ENCODE data around the gene KLHL29. TPM values are rescaled to one million over a fixed set of nuclear protein-coding genes. Genes with fewer than 3 reads are reported as not detected.

The KLHL29 gene
- total RNA-seq, 1 donor from 2014 or later, result 36.5 TPM

DNA sequence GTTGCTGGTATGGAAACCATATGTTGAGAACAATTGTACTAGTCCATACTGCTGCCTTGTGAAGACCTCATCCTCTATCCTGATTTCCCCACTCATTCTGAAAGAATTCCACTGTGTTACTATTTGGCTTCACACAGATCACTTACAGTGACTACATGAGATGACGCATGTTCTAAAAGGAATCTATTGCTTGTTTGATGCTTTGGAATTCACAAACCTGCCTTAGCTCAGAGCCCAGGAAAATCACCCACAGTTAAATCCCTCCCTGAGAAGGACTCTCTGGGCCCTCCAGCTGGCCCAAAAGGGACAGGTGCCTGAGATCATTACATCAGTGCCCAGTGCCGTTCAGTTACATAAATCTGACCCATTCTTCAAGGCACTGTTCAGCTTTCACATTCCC is 45.3 kb downstream of the KLHL29 start:
- H3K4me3 Mint-ChIP-seq (ENCODE audit: unreplicated experiment), result no peak overlapping the region
- DNase-seq, result no peak
- H3K4me1 Mint-ChIP-seq (ENCODE audit: low read depth, unreplicated experiment), result peaks cover 13% of the 10 kb centered on the region
- H3K27me3 Mint-ChIP-seq (ENCODE audit: unreplicated experiment), result peaks cover 4% of the 10 kb centered on the region
- peaks cover 3% of the 10 kb centered on the region for H3K9me3 Mint-ChIP-seq (ENCODE audit: unreplicated experiment)
- H3K36me3 Mint-ChIP-seq (ENCODE audit: unreplicated experiment), result no peaks in the 10 kb centered on the region
- no peak overlapping the region for H3K27ac Mint-ChIP-seq (ENCODE audit: unreplicated experiment)
- TF ChIP-seq, protein P1, sequence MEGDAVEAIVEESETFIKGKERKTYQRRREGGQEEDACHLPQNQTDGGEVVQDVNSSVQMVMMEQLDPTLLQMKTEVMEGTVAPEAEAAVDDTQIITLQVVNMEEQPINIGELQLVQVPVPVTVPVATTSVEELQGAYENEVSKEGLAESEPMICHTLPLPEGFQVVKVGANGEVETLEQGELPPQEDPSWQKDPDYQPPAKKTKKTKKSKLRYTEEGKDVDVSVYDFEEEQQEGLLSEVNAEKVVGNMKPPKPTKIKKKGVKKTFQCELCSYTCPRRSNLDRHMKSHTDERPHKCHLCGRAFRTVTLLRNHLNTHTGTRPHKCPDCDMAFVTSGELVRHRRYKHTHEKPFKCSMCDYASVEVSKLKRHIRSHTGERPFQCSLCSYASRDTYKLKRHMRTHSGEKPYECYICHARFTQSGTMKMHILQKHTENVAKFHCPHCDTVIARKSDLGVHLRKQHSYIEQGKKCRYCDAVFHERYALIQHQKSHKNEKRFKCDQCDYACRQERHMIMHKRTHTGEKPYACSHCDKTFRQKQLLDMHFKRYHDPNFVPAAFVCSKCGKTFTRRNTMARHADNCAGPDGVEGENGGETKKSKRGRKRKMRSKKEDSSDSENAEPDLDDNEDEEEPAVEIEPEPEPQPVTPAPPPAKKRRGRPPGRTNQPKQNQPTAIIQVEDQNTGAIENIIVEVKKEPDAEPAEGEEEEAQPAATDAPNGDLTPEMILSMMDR (IDR thresholded peaks at IDR 0.05; ENCODE audit: partially characterized antibody, unreplicated experiment), result no peak

DNA sequence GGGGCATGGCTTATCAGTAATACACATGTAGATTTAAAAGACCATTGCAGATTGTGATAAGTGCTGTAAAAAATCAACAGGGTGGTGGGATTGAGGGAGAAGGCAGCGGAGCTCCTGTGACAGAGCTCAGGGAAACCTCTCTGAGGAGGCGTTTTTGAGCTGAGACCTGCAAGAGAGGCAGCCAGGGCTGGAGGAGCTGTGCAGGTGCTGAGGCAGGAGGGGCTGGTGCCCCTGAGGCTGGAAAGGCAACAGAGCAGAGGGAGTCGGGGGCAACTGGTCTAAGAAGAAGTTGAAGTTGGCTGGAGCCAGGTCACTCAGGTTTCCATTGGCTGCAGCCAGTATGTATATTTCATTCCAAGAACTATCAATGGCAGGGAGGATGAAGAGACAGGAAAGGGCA is 47.6 kb downstream of the KLHL29 start:
- no peak for DNase-seq
- Mint-ChIP-seq H3K4me3 (ENCODE audit: unreplicated experiment) (no peak overlapping the region), H3K36me3 (ENCODE audit: unreplicated experiment) (peaks cover 7% of the 10 kb centered on the region), H3K4me1 (ENCODE audit: low read depth, unreplicated experiment) (peaks cover 21% of the 10 kb centered on the region), H3K27me3 (ENCODE audit: unreplicated experiment) (peaks cover 4% of the 10 kb centered on the region), H3K27ac (ENCODE audit: unreplicated experiment) (no peak overlapping the region), H3K9me3 (ENCODE audit: unreplicated experiment) (peaks cover 8% of the 10 kb centered on the region)
- TF ChIP-seq, protein P1 (IDR thresholded peaks at IDR 0.05; ENCODE audit: partially characterized antibody, unreplicated experiment), result no peak

DNA sequence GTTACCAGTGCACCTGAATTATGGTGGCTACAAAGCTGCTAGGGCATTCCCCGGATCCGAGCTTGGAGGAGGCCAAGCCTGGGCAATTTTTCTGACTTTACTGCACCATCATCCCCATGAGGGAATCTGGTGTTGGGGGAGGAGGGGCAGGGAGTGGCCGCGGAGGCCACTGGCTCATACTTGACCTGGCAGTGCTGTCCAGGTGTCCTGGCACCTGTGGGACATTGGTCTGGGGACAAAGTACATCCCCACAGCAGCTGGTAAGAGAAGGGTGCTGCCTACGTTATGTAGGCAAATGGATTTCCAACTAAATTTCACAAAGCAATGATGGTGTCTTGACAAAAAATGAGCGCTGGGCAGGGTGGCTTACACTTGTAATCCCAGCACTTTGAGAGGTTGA is 48.3 kb downstream of the KLHL29 start:
- no peak for DNase-seq
- peaks cover 19% of the 10 kb centered on the region for H3K4me1 Mint-ChIP-seq (ENCODE audit: low read depth, unreplicated experiment)
- H3K9me3 Mint-ChIP-seq (ENCODE audit: unreplicated experiment), result peaks cover 8% of the 10 kb centered on the region
- peaks cover 4% of the 10 kb centered on the region for H3K27me3 Mint-ChIP-seq (ENCODE audit: unreplicated experiment)
- no peak overlapping the region for H3K4me3 Mint-ChIP-seq (ENCODE audit: unreplicated experiment)
- peaks cover 7% of the 10 kb centered on the region for H3K36me3 Mint-ChIP-seq (ENCODE audit: unreplicated experiment)
- H3K27ac Mint-ChIP-seq (ENCODE audit: unreplicated experiment), result peak overlapping the region; percentile 38
- TF ChIP-seq, protein P1 (IDR thresholded peaks at IDR 0.05; ENCODE audit: partially characterized antibody, unreplicated experiment), result no peak

DNA sequence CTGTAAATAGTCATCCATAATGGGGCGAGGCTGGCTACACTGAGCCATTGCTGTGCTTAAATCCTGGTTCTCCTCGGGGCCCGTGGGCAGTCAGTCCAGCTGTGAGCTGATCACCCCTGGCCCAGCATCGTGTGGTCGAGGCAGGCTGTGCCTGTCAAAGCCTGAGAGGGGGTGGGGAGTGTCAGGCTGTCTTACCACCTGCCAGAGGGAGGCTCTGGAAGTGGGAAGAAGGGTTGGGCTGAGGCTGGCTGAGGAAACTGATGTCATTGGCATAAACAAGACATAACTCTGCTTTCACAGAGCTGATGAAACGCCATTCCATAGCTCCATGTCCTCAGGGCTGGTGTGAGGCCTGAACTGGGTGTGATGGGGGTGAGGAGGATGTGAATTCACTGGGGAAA is 49.7 kb downstream of the KLHL29 start:
- DNase-seq, result no peak
- H3K4me1 Mint-ChIP-seq (ENCODE audit: low read depth, unreplicated experiment), result peaks cover 19% of the 10 kb centered on the region
- peaks cover 8% of the 10 kb centered on the region for H3K9me3 Mint-ChIP-seq (ENCODE audit: unreplicated experiment)
- H3K27ac Mint-ChIP-seq (ENCODE audit: unreplicated experiment), result no peak overlapping the region
- H3K4me3 Mint-ChIP-seq (ENCODE audit: unreplicated experiment), result no peak overlapping the region
- H3K27me3 Mint-ChIP-seq (ENCODE audit: unreplicated experiment), result peaks cover 4% of the 10 kb centered on the region
- H3K36me3 Mint-ChIP-seq (ENCODE audit: unreplicated experiment), result peaks cover 7% of the 10 kb centered on the region
- TF ChIP-seq, protein P1 (IDR thresholded peaks at IDR 0.05; ENCODE audit: partially characterized antibody, unreplicated experiment), result no peak

DNA sequence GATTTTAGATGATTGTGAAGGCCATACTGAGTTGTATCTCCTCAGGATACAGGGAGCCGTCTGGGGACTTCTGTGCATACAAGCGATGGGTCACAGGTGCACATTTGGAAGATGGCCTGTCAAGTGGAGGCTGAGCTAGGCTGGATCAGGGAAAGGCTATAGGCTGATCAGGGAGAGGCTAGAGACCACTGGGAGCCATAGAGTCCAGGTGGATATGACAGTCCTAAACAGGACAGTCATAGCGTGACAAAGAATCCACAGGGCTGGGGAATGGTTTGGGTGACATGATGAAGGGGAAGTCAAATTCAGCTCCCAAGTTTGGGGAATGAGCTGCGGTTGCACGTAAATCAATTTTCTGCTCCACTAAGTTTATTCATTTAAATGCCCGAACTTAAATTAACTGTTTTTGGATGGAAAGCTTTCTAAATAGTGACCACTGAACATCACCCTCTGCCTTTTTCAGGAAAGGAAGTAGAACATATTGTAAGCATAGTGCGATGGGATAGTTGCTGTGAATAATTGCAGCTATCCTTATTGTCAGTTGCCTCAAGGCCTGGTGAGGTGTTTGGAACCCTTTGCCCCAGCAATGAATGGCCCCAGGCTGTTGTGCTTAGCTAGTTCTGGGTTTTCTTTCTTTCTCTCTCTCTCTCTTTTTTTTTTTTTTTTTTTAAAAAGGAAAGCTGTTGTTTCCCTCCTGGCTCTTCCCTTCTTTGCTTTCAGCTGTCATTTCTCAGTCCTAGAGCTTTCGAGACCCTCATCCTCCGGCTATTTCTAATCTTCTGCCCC is 50.5 kb downstream of the KLHL29 start:
- TF ChIP-seq, protein P1 (IDR thresholded peaks at IDR 0.05; ENCODE audit: partially characterized antibody, unreplicated experiment), result no peak
- H3K27me3 Mint-ChIP-seq (ENCODE audit: unreplicated experiment), result peaks cover 4% of the 10 kb centered on the region
- H3K4me3 Mint-ChIP-seq (ENCODE audit: unreplicated experiment), result no peak overlapping the region
- no peak overlapping the region for H3K27ac Mint-ChIP-seq (ENCODE audit: unreplicated experiment)
- peaks cover 7% of the 10 kb centered on the region for H3K36me3 Mint-ChIP-seq (ENCODE audit: unreplicated experiment)
- H3K9me3 Mint-ChIP-seq (ENCODE audit: unreplicated experiment), result peaks cover 8% of the 10 kb centered on the region
- H3K4me1 Mint-ChIP-seq (ENCODE audit: low read depth, unreplicated experiment), result peaks cover 19% of the 10 kb centered on the region
- no peak for DNase-seq
